ENCODE measurements around the gene VKORC1.

Gene VKORC1

DNA sequence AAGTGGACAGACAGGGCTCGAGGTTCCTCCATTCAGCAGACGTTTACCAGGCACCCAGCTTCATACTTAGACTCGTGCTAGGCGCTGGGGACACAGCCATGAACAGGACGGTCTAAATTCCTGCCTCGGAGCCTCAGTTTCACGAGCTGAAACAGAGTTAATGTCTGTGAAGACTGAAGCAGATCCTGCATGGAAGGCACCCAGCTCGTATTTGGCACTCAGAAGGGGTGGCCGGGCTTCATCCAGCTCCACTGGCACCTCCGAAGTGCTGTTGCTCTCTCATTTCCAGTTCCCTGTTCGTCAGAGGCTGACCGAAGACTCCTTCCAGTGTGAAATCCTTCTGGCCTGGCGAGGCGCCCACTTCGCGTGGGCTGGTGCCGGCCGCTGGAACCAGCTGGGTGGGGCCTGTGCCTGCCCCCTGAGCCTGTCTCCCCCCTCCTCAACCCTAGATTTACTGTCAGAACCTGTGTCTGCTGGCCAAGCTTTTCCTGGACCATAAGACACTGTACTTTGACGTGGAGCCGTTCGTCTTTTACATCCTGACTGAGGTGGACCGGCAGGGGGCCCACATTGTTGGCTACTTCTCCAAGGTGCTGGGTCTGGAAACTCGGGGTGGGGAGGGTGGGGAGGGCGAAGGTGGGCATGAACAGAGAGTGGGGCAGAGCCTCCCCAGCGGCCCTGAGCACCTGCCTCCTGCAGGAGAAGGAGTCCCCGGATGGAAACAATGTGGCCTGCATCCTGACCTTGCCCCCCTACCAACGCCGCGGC, 35.2 kb upstream of the VKORC1 start:
- DNase-seq, result no peak

DNA sequence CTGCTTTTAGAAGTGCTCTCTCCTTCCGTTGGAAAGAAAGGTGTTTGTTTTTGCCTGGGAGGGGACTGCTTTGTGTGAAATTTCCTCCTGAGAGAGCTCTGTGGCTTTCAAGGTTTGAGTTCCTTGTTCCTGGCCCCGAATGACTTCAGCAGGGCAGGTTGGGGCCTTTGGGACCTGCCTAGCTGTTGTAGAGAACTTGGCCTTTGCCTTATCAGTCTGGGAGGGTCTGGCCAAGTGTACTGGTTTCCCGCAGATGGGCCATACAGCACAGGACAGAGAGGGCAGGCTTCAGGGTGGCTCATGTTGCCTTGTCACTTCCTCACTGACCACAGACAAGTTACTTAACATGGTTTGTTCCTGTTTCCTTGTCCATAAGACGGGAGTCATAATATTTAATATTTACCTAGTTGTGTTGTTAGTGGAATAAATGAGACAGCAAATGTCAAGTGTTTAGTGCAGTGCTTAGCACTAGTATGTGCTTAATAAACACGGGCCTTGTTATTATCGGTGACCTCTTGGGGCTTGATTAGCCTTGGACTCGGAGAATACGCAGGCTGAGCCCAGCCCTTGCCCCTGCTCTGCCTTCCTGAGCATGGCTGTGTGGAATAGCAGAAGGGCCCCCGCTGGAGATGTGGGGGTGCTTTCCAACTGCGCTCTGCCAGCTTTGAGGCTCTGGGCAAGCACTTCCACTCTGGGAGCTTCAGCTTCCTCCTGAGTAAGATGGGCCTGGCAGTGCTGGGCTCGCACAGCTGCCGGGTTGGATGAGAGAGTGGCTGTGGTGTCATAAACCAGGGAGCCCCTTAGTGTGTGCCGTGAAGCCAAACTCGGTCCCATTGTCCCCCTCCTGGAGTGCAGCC, 34.3 kb upstream of the VKORC1 start:
- peak; percentile 98 for DNase-seq

DNA sequence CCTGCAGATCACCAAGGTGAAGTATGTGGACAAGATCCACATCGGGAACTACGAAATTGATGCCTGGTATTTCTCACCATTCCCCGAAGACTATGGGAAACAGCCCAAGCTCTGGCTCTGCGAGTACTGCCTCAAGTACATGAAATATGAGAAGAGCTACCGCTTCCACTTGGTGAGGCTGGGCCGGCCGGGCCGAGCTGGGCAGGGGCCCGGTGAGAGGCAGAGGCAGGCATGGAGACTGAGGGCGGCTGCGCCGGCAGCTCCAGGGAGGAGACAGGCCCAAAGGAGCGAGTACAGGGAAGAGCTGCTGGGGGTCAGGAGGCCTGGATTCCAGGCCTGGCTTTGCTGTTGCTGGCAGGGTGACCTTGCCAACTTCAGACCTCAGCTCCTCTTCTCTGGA, 32.6 kb upstream of the VKORC1 start:
- no peak for DNase-seq

DNA sequence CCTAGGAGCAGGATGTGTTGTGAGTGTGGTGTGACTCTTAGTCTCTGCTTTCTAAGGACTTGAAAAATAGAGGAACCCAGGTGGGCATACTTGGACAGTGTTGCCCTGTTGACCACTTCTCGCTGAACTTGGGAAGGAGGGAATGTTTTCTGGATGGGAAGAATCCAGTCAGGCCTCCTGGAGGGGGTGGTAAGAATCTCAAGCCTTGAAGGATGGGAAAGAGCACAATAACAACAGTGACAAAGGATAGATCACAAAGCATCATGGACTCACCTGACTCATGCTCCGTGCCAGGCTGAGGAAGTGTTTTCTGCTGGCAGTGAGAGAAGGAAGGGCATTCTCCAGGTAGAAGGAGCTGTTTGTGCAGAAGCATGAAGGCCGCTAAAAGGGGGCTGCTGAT, 31.2 kb upstream of the VKORC1 start:
- no peak for DNase-seq

DNA sequence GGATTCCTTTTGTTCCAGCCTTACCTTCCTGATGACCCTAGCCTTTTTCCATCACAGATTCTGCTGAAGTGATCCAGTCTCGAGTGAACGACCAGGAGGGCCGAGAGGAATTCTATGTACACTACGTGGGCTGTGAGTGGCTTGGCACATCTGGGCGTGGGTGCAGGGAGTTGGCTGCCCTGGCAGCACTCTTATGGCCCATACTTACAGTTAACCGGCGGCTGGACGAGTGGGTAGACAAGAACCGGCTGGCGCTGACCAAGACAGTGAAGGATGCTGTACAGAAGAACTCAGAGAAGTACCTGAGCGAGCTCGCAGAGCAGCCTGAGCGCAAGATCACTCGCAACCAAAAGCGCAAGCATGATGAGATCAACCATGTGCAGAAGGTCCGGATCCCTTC, 25.5 kb upstream of the VKORC1 start:
- DNase-seq, result no peak

DNA sequence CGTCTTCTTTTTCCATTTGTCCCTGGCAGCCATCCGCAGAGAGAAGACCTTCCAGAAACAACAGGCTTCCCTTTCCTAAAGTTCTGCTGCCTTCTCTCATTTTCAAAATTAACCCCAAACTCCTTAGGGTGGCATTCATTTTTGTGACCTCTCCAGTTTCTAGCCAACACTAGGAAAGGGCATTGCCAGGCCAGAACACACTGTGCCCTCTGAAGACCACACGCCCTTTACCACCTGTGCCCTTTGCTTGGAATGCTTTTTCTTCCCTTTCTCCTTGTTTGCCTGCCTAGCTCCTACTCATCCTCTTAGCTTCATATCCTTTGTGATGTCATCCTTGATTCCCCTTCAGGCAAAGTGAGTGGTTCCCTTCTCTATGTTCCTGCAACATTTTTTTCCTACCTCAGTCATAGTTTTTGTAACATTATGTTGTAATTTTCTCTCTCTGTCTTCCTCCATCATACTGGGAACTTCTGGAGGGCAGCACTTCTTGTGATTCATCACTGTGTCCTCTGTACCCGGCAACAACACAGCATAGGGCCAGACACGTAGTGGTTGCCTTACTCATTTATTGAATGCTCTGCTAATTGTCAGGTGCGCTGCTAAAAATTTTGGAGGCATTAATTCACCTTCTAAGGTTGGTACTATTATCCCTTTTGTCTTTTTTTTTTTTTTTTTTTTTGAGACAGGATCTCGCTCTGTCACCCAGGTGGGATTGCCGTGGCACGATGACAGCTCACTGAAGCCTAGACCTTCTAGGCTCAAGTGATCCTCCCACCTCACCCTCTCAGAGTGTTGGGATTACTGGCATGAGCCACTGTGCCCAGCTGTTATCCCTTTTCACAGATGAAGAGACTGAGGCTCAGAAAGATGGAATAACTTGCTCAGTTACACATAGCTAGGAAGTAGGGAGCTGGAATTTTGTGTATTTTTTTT, 23.9 kb upstream of the VKORC1 start:
- DNase-seq, result no peak

DNA sequence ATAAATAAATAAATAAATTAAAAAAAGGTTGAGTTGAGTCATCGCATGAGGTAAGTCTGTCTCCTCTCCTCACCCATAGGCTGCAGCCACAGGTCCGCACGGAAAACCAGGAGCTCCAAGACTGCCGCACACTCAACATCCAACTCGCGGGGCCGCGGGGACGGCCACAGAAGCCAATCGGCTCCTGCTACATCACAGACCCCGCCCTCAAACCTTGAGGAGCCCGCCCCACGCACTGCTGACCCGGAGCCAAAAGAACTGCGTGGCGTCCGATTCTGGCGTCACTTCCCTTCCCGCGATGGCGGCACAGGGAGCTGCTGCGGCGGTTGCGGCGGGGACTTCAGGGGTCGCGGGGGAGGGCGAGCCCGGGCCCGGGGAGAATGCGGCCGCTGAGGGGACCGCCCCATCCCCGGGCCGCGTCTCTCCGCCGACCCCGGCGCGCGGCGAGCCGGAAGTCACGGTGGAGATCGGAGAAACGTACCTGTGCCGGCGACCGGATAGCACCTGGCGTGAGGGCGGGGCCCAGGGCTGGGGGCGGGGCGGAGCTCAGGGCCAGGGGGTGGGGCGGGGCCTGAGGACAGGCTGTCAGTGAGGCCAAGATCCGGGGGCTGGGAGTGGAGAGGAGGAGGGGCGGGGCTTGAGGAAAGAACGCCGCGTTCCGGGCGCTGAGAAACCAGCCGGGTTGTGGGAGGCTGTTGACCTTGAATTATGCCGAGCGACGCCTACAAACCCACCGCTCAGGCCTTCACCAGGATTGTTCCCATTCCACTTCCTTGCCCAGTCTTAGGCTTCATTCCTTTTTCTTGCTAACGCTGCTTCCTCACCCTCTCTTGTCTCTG, 23.0 kb upstream of the VKORC1 start, which contains the start of gene KAT8:
Gene KAT8, plus strand, starts transcription at position 281 of the 839 bp plus-strand sequence. Its CDS starts 18 bp downstream, at position 299.
- DNase-seq, result peak; percentile 99

DNA sequence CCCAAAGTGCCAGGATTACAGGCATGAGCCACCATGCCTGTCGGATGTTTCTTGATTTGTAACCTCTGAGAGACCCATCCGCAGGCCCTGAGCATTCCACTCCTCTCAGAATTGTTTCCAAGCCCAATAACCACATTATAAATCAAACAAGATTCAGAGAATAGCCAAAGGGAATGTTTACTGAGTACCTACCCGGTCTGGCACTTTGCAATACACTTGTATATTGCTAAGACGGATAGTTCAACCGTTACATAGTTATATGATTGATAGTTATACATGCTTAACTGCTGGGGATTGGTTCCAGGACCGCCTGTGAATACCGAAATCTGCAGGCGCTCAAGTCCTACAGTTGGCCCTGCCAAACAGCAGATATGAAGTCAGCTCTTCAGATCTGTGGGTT, 19.9 kb upstream of the VKORC1 start:
- DNase-seq, result no peak

DNA sequence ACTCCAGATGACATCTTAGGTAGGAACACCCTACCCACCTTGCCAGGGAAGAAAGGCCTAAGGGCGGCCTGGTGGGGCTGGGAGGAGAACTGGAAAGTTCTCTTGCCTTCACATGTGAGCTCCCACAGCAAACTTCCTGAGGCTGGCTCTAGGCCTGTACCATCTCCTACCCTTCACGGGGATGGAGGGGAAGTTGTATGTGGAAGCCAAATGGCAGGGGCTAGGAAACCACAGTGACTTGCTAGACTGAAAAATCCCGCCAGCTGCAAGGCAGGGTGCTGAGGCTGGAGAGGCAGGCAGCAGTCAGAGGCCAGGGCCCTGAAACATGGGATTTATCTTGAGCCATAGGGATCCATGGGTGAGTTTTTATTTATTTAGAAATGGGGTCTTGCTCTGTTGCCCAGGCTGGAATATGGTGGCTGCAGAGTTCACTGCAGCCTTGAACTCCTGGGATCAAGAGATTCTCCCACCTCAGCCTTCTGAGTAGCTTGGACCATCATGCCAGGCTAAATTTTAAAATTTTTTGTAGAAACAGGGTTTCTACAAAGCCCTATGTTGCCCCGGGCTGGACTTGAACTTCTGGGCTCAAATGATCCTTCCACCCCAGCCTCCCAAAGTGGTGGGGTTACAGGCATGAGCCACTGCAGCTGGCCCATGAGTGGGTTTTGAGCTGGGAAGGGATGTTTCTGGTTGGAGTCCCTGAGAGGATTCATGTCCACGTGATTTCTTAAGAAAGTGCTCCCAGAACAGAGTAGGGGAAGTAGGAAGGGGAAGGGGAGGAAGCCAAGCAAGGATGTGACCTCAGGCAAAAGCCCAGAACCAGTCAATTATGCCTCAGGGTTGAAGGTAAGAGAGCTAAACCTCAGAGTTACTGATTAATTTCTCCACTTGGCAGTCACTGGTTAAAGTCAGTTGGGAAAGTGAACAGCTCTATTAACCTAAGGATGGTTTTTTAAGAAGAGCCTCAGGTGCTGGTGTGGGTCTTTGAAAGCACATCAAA, 18.8 kb upstream of the VKORC1 start:
- peak; percentile 80 for DNase-seq

DNA sequence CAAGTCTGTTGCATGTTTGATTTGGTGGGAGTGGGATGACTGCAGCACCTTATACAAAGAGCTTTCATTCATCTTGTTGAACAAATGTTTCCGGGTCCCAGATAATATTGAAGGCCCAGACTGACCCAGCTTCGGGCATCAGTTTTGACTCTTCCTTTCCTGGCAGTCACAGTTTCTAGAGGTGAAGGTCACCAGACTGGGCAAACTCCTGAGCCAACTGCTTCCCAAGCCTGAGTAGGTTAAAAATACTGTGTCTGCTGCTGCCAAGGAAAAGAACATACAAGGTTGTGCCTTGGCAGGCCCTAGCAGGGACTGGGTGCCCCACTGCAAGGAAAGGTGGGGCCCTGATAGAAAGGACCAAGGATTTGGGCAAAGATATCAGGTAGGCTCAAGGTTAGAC, 18.1 kb upstream of the VKORC1 start:
- no peak for DNase-seq

DNA sequence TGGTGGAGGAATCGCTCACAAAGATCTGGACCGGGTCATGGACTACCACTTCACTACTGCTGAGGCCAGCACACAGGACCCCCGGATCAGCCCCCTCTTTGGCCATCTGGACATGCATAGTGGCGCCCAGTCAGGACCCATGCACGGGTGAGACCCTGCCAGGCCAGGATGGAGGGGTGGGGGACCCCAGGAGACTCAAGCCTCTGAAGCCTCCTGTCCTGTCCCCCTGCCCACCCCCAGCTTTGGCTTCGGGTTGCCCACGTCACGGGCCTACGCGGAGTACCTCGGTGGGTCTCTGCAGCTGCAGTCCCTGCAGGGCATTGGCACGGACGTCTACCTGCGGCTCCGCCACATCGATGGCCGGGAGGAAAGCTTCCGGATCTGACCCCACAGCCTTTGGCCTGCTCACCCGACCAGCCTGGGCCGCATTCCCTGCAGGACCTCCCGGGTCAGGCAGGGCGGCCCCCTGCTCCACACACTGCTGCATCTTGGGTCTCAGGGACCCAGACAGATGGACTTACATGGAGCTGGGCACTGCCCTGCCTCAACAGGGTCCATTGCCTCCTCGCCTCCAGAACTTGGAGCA, 17.4 kb upstream of the VKORC1 start:
- no peak for DNase-seq

DNA sequence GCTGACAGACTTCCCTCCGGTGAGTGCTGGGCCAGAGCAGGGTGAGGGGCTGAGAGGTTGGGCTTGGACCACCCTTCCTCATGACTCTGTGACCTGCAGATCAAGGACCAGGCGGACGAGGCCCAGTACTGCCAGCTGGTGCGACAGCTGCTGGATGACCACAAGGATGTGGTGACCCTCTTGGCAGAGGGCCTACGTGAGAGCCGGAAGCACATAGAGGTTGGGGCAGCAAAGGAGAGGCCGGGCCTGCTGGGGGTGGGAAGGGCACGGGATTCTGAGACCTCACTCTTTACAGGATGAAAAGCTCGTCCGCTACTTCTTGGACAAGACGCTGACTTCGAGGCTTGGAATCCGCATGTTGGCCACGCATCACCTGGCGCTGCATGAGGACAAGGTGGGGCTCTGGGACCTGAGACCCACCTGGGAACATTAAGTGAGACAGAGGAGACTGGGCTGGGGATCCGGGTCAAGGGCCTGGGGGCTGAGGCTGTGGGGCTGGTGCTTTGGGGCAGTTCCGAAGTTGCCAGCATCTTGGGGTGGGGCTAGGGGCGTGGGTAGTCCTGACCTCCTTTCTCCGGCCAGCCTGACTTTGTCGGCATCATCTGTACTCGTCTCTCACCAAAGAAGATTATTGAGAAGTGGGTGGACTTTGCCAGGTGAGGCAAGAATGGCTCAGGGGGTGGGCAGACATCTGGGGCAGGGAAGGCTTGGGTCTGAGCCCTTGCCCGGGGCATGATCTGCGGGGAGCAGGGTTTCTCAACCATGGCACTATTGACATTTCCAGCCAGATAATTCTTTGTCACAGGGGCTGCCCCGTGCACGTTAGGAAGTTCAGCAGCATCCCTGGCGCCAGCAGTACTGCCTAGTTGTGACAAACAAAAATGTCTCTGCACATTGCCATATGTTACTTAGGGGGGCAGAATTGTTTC, 15.8 kb upstream of the VKORC1 start:
- DNase-seq, result no peak

DNA sequence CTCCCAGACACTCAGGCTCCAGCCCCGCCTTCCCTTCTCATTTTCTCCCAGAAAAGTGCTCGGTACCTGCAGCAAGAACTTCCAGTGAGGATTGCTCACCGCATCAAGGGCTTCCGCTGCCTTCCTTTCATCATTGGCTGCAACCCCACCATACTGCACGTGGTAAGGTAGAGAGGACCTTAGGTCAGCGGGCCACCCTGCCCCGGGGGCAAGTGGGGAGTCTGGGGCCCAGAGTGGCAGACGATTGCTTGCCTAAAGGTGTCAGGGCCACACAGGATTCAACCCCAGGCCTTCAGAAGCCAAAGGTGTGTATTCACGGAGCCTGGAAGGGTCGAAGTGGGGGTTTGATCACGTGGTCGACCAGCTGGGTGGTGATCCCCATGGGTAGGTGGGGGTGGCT, 15.0 kb upstream of the VKORC1 start:
- DNase-seq, result no peak

DNA sequence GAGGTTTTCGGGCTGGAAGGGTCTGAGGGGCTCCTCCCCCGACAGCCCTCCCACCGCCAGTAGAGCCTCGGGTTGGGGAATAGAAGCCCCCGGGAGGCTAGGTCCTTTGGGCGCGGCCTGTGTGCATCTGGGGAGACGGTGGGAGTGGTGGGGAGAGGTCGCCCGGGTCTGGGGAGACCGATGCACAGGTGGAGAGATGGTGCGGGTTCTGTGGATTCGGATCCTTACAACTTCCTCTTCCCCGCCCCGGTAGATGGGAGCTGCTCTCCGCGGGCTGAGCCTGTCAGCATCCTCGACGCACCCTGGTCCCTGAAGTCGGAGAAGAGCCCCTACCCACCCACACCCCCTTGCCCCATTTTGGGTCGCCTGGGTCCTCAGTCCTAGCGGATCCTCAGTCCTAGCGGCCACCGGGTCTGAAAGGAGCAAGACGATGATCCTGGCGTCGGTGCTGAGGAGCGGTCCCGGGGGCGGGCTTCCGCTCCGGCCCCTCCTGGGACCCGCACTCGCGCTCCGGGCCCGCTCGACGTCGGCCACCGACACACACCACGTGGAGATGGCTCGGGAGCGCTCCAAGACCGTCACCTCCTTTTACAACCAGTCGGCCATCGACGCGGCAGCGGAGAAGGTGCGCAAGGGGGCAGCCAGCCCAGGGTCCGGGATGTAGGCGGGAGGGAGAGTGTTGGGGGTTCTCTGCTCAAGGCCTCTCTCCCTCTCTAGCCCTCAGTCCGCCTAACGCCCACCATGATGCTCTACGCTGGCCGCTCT, 14.4 kb upstream of the VKORC1 start:
- DNase-seq, result no peak

DNA sequence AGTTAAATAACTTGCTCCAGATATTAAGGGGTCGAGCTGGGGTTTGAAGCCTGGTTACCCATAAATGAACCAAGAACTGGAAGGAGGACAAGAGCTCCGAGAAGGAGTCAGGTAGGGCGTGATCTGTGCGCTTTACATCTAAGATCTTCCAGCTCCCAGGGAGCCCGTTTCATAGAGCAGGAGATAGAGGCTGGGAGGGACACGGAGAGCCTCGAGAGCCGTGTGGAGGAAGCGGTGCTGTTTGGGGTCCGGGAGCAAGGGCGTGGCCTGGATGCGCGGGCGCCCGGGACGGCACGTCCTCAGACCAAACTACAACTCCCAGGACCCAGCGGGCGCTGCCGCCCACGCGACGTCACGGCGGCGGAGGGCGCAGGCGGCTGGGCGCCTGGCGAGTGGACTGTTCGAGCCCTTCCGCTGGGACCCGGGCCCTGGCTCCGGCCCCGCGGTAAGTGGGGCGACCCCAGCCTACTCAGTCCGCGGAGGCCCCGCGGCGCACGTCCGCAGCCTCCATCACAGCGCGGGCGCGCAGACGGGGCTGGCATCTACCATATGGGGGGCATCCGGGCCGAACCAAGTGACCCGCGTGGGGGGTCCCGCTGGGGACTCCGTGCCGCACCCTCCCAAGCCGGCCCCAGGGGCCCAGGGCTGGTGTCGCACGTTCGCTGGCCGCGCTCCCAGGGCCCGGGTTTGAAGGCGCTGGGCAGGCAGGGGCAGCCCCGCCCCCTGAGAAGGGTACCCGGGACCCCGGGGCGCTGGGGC, 13.6 kb upstream of the VKORC1 start, which contains the start of gene BCKDK:
Gene BCKDK, plus strand, starts transcription at position 352 of the 759 bp plus-strand sequence. CDS start 838 bp downstream, outside the sequence.
- peak; percentile 86 for DNase-seq

DNA sequence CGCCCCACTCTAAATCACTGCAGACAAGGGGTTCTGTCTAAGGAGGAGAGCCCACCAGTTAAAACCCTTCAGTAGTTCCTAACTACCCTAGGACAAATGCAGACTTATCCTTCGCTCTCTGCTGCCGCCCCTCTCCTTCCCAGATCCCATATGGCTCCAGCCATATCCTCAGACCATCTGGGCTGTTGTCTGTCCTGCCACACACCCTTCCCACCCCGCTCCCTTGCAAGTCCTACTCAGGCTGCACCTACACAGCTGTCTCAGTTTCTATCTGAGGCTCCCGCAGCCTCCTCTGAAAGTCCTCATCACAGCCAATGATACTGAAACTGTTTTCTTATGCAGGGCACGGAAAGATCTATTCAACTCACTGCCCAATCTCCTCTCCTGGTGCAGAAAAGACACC, 12.9 kb upstream of the VKORC1 start:
- DNase-seq, result no peak
